Stomach (tissue), 4 donors: Measurements from ENCODE around the gene GABRR2.

Experiments used
- EP300 ChIP-seq: sonication (generic); formaldehyde crosslinking; IDR thresholded peaks from one replicate; pipeline ENCODE4 v1.6.1; 2017; ENCODE audit warnings: antibody characterized with exemption
- POLR2A ChIP-seq, 4 donors: fragments of 450-650 bp; IDR thresholded peaks; one replicate each; pipeline ENCODE4 v1.6.1; 2016; ENCODE audit warnings: antibody characterized with exemption in 4 of 4, control low read depth in 2 of 4, mild to moderate bottlenecking in 1 of 4, moderate library complexity in 1 of 4
- POLR2AphosphoS5 ChIP-seq, 3 donors: sonication (generic); formaldehyde crosslinking; IDR thresholded peaks; one replicate each; pipeline ENCODE4 v1.6.1; 2016; ENCODE audit warnings: antibody characterized with exemption in 3 of 3
- TF ChIP-seq, protein P1 (sequence below), 7 experiments: fragments of 450-650 bp in 4 of 7; fragments of 200-600 bp in 3 of 7; sonication (generic) in 3 of 7; IDR thresholded peaks; one replicate each; pipeline ENCODE4 v1.5.1; 2016 to 2019; ENCODE audit warnings: antibody characterized with exemption in 7 of 7, control low read depth in 2 of 7, mild to moderate bottlenecking in 1 of 7

DNA sequence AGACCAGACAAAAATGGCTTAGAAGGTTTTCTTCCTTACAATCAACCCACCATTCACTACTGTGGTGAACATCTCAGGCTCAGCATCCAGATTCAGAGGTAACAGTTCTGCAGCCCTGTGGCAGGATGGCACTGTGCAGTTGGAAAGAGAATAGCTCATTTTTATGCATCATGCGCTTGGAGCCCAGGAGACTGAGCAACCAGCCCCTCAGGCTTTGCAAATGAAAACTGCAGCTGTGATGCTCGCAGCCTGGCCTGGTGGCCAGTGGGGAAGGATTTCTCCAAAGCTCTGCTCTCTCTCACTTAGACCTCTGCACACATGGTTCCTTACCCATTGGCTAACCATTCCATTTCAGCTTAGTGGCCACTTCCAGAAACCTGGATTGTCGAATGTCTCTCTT is 45.8 kb downstream of the GABRR2 start:
- TF ChIP-seq EP300 = no peak
- TF ChIP-seq, protein P1, sequence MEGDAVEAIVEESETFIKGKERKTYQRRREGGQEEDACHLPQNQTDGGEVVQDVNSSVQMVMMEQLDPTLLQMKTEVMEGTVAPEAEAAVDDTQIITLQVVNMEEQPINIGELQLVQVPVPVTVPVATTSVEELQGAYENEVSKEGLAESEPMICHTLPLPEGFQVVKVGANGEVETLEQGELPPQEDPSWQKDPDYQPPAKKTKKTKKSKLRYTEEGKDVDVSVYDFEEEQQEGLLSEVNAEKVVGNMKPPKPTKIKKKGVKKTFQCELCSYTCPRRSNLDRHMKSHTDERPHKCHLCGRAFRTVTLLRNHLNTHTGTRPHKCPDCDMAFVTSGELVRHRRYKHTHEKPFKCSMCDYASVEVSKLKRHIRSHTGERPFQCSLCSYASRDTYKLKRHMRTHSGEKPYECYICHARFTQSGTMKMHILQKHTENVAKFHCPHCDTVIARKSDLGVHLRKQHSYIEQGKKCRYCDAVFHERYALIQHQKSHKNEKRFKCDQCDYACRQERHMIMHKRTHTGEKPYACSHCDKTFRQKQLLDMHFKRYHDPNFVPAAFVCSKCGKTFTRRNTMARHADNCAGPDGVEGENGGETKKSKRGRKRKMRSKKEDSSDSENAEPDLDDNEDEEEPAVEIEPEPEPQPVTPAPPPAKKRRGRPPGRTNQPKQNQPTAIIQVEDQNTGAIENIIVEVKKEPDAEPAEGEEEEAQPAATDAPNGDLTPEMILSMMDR (IDR thresholded peaks at IDR 0.05) = no peak
- TF ChIP-seq POLR2AphosphoS5 (IDR thresholded peaks at IDR 0.05) = no peak
- no peak for TF ChIP-seq POLR2A (IDR thresholded peaks at IDR 0.05)
